Progenitor cell of endocrine pancreas (in vitro differentiated cells): ENCODE results near the gene NLRP4. TPM values are rescaled to one million over a fixed set of nuclear protein-coding genes. Genes with fewer than 3 reads are reported as not detected.

ENCODE experiments used
- DNase-seq: peaks from one replicate; pipeline ENCODE4 v3.0.0; 2021; ENCODE audit warnings: low spot score; ENCODE audit not compliant: unreplicated experiment
- H3K27ac Mint-ChIP-seq: 2 replicates; pipeline ENCODE4 v1.8.0; 2021; ENCODE audit warnings: mild to moderate bottlenecking, moderate library complexity, mixed read lengths
- H3K27me3 Mint-ChIP-seq: 2 replicates; pipeline ENCODE4 v1.8.0; 2021; ENCODE audit warnings: mixed read lengths
- H3K36me3 Mint-ChIP-seq: 2 replicates; pipeline ENCODE4 v1.8.0; 2022; ENCODE audit warnings: mixed read lengths; ENCODE audit not compliant: insufficient read depth
- H3K4me1 Mint-ChIP-seq: 2 replicates; pipeline ENCODE4 v1.8.0; 2021; ENCODE audit warnings: low read depth, mixed read lengths
- H3K4me3 Mint-ChIP-seq: 2 replicates; pipeline ENCODE4 v1.8.0; 2021; ENCODE audit warnings: low read depth, mild to moderate bottlenecking, moderate library complexity, mixed read lengths
- H3K9me3 Mint-ChIP-seq: 2 replicates; pipeline ENCODE4 v1.8.0; 2021; ENCODE audit warnings: low read depth, mixed read lengths
- total RNA-seq: library from RNA; stranded (reverse); gene quantifications from 2 replicates; pipeline ENCODE4 v1.2.1, GENCODE V29; 2021
- TF ChIP-seq, protein P1 (sequence below): fragments of 200-600 bp; sonication (generic); IDR thresholded peaks from one replicate; pipeline ENCODE4 v1.5.0; 2021; ENCODE audit warnings: antibody characterized with exemption, mild to moderate bottlenecking; ENCODE audit not compliant: unreplicated experiment

NLRP4 gene
- total RNA-seq, 1 donor from 2014 or later, result not detected

DNA sequence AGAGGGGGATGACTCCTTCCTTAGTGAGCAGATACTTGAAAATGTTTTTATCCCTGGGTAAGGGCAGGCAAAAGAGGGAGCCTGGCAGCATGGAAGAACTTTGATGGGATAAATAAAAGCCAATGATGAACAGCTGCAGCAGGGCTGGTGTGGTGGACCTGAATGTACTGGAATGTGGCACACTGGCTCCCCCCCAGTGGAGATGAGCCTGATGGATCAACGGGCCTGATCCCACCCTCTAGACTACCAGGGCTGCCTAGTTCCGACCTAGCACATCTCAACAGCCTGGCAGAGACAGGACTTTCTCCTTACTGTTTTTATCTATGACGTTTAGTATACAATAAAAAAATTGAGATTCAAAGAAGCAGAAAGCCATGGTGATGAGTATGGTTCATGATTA is 25.0 kb upstream of the NLRP4 start:
- Mint-ChIP-seq H3K27me3 (no peaks in the 10 kb centered on the region), H3K27ac (no peak overlapping the region), H3K4me3 (no peak overlapping the region), H3K36me3 (peaks cover 1% of the 10 kb centered on the region), H3K9me3 (peaks cover 58% of the 10 kb centered on the region), H3K4me1 (no peaks in the 10 kb centered on the region)
- no peak for DNase-seq
- TF ChIP-seq, protein P1, sequence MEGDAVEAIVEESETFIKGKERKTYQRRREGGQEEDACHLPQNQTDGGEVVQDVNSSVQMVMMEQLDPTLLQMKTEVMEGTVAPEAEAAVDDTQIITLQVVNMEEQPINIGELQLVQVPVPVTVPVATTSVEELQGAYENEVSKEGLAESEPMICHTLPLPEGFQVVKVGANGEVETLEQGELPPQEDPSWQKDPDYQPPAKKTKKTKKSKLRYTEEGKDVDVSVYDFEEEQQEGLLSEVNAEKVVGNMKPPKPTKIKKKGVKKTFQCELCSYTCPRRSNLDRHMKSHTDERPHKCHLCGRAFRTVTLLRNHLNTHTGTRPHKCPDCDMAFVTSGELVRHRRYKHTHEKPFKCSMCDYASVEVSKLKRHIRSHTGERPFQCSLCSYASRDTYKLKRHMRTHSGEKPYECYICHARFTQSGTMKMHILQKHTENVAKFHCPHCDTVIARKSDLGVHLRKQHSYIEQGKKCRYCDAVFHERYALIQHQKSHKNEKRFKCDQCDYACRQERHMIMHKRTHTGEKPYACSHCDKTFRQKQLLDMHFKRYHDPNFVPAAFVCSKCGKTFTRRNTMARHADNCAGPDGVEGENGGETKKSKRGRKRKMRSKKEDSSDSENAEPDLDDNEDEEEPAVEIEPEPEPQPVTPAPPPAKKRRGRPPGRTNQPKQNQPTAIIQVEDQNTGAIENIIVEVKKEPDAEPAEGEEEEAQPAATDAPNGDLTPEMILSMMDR, result no peak

- H3K9me3 Mint-ChIP-seq, result peaks cover 58% of the 10 kb centered on the region
- H3K27ac Mint-ChIP-seq, result no peak overlapping the region
- DNase-seq, result no peak
- TF ChIP-seq, protein P1, result no peak
- peaks cover 3% of the 10 kb centered on the region for H3K36me3 Mint-ChIP-seq
- no peaks in the 10 kb centered on the region for H3K4me1 Mint-ChIP-seq
- H3K4me3 Mint-ChIP-seq, result no peak overlapping the region
- H3K27me3 Mint-ChIP-seq, result no peaks in the 10 kb centered on the region
Measured at GRCh38 chr19:55812449-55812848, 23.9 kb upstream of the NLRP4 start.

DNA sequence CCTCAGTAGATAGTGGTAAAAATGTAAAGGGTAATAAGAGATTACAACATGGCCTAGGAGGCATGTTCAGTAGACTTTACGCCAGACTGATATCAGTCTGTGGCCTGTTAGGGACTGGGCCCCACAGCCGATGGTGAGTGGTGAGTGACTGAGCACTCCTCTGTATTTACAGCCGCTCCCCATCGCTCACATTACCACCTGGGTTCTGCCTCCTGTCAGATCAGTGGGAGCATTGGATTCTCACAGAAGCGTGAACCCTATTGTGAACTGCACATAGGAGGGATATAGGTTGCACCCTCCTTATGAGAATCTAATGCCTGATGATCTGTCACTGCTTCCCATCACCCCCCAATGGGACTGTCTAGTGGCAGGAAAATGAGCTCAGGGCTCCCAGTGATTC is 22.4 kb upstream of the NLRP4 start:
- H3K4me1 Mint-ChIP-seq, result no peaks in the 10 kb centered on the region
- no peak overlapping the region for H3K27ac Mint-ChIP-seq
- H3K27me3 Mint-ChIP-seq, result no peaks in the 10 kb centered on the region
- DNase-seq, result no peak
- H3K4me3 Mint-ChIP-seq, result no peak overlapping the region
- peaks cover 3% of the 10 kb centered on the region for H3K36me3 Mint-ChIP-seq
- TF ChIP-seq, protein P1, result no peak
- peaks cover 61% of the 10 kb centered on the region for H3K9me3 Mint-ChIP-seq

DNA sequence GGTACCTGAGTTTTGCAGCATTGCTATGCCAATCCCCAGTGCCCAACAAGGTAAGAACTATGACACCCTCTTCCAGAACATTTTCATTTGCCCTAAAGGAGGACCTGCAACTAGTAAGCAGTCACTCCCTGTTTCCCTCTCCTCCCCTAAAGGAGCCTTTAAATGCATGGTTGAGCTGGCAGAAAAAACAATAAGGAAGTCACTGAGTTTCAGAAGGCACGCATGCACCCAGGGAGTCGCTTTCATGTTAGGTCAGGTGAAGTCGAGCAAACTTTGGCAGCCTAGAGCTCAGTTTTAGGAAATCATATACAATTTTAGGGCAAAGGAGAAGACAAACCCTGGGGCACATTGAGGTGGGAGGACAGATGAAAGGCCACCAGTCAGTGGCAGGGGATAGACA is 16.3 kb upstream of the NLRP4 start:
- Mint-ChIP-seq H3K27ac (no peak overlapping the region), H3K4me3 (no peak overlapping the region), H3K9me3 (peaks cover 43% of the 10 kb centered on the region), H3K4me1 (no peaks in the 10 kb centered on the region), H3K36me3 (peaks cover 3% of the 10 kb centered on the region), H3K27me3 (no peaks in the 10 kb centered on the region)
- DNase-seq, result no peak
- TF ChIP-seq, protein P1, result no peak

DNA sequence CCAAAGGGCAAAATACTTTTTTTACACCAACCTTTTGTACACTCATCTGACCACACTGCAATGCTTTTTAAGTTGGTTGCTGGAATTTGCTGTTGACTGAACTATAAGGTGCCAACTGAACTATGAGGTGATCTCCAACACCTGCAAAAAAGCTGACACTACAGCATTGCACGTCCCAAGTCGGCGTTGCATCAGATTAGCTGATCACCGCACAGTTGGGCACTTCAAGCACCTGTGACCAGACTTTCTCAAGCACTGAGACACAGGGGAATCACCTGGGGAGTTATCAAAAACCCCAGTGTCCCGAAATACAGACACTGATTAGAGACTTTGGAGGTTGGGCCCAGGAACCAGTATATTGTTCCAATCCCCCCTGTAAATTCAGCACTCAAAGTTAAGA is 5.7 kb upstream of the NLRP4 start:
- Mint-ChIP-seq H3K27ac (no peak overlapping the region), H3K4me1 (no peaks in the 10 kb centered on the region), H3K36me3 (peaks cover 2% of the 10 kb centered on the region), H3K4me3 (no peak overlapping the region), H3K9me3 (peaks cover 40% of the 10 kb centered on the region), H3K27me3 (no peaks in the 10 kb centered on the region)
- TF ChIP-seq, protein P1, result no peak
- DNase-seq, result no peak
